ENCODE measurements around the gene RPS6KA2.

RPS6KA2 gene

GRCh38 chr6:166460473-166461437, 166.3 kb downstream of the RPS6KA2 start:
- CTCF ChIA-PET = no interaction called here
- POLR2A ChIA-PET = no interaction called here
- TF ChIP-seq, protein P1, sequence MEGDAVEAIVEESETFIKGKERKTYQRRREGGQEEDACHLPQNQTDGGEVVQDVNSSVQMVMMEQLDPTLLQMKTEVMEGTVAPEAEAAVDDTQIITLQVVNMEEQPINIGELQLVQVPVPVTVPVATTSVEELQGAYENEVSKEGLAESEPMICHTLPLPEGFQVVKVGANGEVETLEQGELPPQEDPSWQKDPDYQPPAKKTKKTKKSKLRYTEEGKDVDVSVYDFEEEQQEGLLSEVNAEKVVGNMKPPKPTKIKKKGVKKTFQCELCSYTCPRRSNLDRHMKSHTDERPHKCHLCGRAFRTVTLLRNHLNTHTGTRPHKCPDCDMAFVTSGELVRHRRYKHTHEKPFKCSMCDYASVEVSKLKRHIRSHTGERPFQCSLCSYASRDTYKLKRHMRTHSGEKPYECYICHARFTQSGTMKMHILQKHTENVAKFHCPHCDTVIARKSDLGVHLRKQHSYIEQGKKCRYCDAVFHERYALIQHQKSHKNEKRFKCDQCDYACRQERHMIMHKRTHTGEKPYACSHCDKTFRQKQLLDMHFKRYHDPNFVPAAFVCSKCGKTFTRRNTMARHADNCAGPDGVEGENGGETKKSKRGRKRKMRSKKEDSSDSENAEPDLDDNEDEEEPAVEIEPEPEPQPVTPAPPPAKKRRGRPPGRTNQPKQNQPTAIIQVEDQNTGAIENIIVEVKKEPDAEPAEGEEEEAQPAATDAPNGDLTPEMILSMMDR (IDR thresholded peaks at IDR 0.05; ENCODE audit: control extremely low read depth, extremely low read depth, low read depth, missing control alignments) = no peak
- DNase-seq (ENCODE audit: extremely low spot score) = no peak

GRCh38 chr6:166459906-166460305, 167.1 kb downstream of the RPS6KA2 start:
- DNase-seq (ENCODE audit: extremely low spot score) = no peak
- TF ChIP-seq, protein P1 (IDR thresholded peaks at IDR 0.05; ENCODE audit: control extremely low read depth, extremely low read depth, low read depth, missing control alignments) = no peak
- CTCF ChIA-PET = no interaction called here
- POLR2A ChIA-PET = no interaction called here

GRCh38 chr6:166459272-166459671, 167.8 kb downstream of the RPS6KA2 start:
- ChIA-PET CTCF (no interaction called here), POLR2A (no interaction called here)
- no peak for DNase-seq (ENCODE audit: extremely low spot score)
- TF ChIP-seq, protein P1 (IDR thresholded peaks at IDR 0.05; ENCODE audit: control extremely low read depth, extremely low read depth, low read depth, missing control alignments) = no peak

DNA sequence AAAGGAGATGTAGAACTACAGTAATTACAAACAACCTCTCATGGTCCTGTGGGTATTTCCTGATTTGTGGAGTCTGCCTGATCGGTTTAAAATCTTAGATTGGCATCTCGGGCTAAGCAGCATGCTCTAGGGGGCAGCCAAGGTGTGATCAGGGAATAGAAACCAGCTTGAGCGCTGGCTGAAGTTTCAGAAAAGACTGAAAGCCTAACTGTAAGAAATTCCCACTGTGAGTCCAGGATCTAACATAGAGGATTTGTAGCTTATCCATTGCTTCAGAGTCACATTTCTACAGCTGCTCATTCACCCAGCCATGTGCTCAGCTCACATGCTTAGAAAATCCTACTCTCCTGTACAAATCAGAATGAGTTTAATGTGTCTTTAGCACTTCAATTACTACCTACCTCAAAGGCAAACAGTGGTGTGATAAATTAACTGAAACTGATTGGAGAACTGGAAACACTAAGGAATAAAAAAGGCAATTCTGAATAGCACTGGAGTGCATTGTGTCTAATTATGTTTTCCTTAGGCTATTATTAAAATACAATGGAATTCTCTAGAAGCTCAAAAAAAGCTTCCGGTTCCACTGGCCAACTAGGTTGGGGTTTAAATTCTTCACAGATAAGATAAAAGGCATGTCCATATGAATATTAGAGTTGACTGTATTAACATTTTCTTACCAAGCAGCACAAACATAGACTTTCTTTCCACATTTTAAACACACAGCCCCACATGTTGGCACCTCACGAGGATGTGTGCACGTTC, 170.5 kb downstream of the RPS6KA2 start:
- ChIA-PET CTCF (interaction anchor here (1.5 to 1.7 kb wide), 3 partner anchors 12 to 22 kb away, joined by 3 to 5 read pairs (median 5); no protein-coding TSS in a partner anchor), POLR2A (no interaction called here)
- TF ChIP-seq, protein P1 (IDR thresholded peaks at IDR 0.05; ENCODE audit: control extremely low read depth, extremely low read depth, low read depth, missing control alignments) = peak; percentile 33
- no peak for DNase-seq (ENCODE audit: extremely low spot score)

DNA sequence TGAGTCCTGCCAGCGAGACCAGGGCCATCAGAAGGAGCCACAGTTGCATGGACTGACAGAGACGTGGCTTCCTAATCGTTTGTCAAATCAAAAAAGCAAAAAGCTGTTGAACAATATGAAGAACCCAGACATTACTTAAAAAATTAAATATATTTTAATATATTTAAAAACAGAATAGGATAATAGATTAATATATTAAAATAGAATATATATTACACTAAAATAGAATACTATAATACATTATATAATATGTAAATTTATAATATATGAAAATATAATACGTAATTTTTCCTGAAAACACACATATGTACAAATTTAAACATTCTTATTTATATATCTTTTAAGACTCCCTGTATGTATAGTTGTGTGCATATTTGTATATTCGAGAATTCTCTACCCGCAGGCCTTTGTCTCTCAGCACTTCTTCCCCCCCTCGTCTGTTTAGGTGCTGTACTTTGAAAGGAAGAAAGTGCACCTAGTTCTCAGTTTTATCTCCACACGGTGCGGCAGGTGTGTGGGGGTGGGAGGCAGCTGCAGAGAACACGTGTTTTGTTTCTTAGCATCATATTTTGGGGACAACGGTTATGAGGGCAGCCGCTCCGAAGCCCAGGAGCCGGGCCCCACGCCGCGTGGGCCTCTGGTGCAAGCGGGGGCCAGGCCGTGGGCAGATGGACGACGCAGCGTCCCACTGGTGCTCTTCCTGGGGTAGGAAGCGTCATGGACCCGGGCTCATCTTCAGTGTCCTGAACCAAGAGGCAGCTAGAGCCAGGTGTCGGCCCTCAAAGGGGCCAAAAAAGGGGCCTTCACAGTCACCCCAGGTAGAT, 172.1 kb downstream of the RPS6KA2 start:
- ChIA-PET POLR2A (no interaction called here), CTCF (no interaction called here)
- TF ChIP-seq, protein P1 (IDR thresholded peaks at IDR 0.05; ENCODE audit: control extremely low read depth, extremely low read depth, low read depth, missing control alignments) = no peak
- DNase-seq (ENCODE audit: extremely low spot score) = no peak

DNA sequence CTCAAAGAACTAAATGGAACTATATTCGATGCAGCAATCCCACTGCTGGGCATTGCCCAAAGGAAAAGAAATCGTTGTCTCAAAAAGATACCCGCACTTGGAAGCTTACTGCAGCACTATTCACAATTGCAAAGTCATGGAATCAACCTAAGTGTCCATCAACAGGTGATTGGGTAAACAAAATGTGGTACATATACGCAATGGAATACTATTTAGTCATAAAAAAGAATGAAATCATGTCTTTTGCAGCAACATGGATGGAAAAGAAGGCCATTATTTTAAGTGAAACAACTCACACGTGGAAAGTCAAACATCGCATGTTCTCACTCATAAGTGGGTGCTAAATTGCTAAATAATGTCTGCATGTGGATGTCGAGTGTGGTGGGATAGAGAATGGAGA, 173.4 kb downstream of the RPS6KA2 start:
- ChIA-PET CTCF (no interaction called here), POLR2A (no interaction called here)
- TF ChIP-seq, protein P1 (IDR thresholded peaks at IDR 0.05; ENCODE audit: control extremely low read depth, extremely low read depth, low read depth, missing control alignments) = no peak
- no peak for DNase-seq (ENCODE audit: extremely low spot score)

Data from GM10248 (cell line).